Measurements from ENCODE around the gene RAB37.

The RAB37 gene

DNA sequence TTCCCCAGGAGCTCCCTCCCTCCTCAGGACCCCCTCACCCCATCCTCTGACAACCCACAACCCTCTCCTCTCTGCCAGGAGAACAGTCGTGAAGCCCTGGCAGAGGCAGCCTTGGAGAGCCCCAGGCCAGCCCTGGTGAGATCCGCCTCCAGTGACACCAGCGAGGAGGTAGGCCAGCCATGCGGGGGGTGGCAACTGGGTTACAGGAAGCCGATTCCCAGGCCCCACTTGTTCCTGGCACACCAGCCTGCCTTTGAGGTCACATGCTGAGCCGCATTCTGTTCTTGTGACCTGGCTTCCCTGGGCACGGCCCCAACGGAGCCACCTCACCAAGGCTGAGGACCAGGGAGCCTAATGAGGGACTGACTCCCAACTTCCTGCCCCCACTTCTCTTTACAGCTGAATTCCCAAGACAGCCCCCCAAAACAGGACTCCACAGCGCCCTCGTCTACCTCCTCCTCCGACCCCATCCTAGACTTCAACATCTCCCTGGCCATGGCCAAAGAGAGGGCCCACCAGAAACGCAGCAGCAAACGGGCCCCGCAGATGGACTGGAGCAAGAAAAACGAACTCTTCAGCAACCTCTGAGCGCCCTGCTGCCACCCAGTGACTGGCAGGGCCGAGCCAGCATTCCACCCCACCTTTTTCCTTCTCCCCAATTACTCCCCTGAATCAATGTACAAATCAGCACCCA, 31.2 kb downstream of the RAB37 start:
- Histone ChIP-seq H3K4me1 (peaks cover 4% of the 10 kb centered on the region; the same call in 1 of the 2 replicates), H3K4me3 (ENCODE audit: low read depth, low read length) (no peak overlapping the region), H3K36me3 (peaks cover 24% of the 10 kb centered on the region), H3K9me3 (no peaks in the 10 kb centered on the region), H3K27me3 (no peaks in the 10 kb centered on the region)
- TF ChIP-seq, protein P1, sequence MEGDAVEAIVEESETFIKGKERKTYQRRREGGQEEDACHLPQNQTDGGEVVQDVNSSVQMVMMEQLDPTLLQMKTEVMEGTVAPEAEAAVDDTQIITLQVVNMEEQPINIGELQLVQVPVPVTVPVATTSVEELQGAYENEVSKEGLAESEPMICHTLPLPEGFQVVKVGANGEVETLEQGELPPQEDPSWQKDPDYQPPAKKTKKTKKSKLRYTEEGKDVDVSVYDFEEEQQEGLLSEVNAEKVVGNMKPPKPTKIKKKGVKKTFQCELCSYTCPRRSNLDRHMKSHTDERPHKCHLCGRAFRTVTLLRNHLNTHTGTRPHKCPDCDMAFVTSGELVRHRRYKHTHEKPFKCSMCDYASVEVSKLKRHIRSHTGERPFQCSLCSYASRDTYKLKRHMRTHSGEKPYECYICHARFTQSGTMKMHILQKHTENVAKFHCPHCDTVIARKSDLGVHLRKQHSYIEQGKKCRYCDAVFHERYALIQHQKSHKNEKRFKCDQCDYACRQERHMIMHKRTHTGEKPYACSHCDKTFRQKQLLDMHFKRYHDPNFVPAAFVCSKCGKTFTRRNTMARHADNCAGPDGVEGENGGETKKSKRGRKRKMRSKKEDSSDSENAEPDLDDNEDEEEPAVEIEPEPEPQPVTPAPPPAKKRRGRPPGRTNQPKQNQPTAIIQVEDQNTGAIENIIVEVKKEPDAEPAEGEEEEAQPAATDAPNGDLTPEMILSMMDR (IDR thresholded peaks at IDR 0.05; ENCODE audit: low read depth, low read length), result no peak
- no peak for DNase-seq

DNA sequence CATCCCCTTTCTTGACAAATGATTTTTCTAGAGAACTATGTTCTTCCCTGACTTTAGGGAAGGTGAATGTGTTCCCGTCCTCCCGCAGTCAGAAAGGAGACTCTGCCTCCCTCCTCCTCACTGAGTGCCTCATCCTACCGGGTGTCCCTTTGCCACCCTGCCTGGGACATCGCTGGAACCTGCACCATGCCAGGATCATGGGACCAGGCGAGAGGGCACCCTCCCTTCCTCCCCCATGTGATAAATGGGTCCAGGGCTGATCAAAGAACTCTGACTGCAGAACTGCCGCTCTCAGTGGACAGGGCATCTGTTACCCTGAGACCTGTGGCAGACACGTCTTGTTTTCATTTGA, 31.7 kb downstream of the RAB37 start:
- Histone ChIP-seq H3K4me1 (peaks cover 4% of the 10 kb centered on the region; the same call in 1 of the 2 replicates), H3K36me3 (peaks cover 29% of the 10 kb centered on the region), H3K4me3 (ENCODE audit: low read depth, low read length) (no peak overlapping the region), H3K27me3 (no peaks in the 10 kb centered on the region), H3K9me3 (no peaks in the 10 kb centered on the region)
- TF ChIP-seq, protein P1 (IDR thresholded peaks at IDR 0.05; ENCODE audit: low read depth, low read length), result no peak
- DNase-seq, result no peak

DNA sequence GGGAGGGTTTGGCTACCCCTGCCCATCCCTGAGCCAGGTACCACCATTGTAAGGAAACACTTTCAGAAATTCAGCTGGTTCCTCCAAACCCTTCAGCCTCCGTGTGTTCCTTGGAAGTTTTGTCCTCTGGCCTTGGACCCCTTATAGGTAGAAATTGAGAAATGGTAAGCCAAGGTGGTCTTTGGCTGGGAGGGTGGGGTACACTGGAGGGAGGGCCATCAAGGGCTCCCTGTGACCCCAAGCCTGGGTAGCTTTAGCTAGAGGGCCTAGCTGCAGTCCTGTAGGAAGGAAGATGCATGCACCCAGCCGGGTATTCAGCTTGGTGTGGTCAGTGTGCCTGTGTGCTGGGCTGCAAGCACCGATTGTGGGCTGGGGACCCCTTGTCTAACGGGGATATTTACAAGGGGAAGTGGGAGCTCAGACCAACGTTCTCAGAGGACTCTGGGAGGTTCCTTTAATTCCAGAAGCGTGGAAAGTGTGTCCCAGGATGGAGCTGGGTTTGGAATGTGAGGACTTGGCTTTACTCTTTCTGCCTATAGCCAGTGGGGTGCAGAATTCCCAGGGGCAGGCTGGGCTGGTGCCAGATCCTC, 32.3 kb downstream of the RAB37 start:
- Histone ChIP-seq H3K36me3 (peaks cover 29% of the 10 kb centered on the region), H3K9me3 (no peaks in the 10 kb centered on the region), H3K4me1 (peaks cover 4% of the 10 kb centered on the region; the same call in 1 of the 2 replicates), H3K27me3 (no peaks in the 10 kb centered on the region), H3K4me3 (ENCODE audit: low read depth, low read length) (no peak overlapping the region)
- no peak for DNase-seq
- TF ChIP-seq, protein P1 (IDR thresholded peaks at IDR 0.05; ENCODE audit: low read depth, low read length), result no peak

DNA sequence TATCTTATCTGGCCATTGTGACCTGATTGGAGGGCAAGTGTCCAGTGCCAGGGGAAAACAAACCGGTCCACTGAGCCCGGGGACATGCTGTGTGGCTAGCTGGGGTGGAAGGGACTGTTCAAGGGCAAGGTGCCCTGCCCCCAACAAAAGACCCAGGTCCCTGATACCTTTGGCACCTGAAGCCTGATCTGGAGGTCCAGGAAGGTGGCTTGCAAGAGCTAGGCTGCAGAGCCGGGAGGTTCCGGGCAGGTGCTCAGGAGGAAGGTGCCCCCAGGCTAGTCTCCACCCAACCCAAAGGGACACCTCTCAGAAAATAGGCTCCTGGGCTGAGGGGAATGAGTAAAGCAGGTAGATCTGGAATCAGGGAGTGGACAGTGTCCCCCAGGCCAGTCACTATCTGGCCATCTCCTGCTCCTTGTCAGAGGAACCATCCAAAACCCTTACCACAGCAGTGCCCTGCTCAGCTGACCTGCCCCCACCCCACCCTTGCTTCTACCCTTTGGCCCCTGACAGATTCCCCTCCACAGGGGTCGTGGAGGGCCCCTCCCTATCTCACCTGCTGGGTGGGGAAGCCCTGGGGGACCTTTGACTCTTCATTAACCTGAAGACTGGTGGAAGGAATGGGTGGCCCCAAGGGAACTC, 32.9 kb downstream of the RAB37 start:
- TF ChIP-seq, protein P1 (IDR thresholded peaks at IDR 0.05; ENCODE audit: low read depth, low read length), result no peak
- peaks cover 29% of the 10 kb centered on the region for H3K36me3 ChIP-seq
- DNase-seq, result no peak
- peaks cover 4% of the 10 kb centered on the region; the same call in 1 of the 2 replicates for H3K4me1 ChIP-seq
- no peaks in the 10 kb centered on the region for H3K9me3 ChIP-seq
- no peak overlapping the region for H3K4me3 ChIP-seq (ENCODE audit: low read depth, low read length)
- no peaks in the 10 kb centered on the region for H3K27me3 ChIP-seq

DNA sequence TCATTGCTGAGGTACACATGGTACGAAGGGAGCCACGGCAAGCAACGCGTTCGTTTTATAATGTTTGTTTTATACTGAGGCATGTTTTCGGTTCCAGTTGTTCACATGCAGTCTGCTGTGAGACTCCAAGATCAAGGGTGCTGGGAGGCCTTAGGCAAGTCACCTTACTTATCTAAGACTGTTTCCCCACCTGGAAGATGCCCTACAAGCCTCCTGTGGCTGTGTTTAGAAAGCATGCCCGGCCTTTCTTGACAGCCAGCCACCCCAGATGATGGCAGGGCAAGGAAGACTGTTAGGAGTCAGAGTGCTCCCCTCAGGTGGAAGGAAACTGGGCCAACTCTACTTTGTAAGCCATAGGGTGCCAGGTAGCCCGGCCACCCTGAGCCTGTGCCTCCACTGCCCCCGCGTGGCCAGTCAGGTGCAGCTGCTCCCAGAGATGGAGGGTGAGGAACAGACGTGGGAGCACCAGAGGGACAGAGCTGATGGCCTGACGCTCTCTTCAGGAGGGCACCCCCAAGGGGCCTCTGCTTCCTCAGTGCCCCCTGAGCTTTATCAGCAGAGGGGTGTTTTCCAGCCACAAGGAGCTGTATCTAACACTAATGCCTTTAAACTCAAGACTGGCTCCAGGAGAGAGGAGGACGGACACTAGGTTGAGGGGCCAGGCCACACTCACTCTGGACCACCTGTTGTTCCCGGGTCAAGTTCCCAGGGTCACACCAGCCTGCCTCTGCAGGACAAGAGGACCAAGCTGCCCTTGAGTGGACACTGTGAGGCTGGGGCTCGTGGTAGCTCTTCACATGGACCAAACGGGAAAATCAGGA, 33.7 kb downstream of the RAB37 start:
- H3K27me3 ChIP-seq, result no peaks in the 10 kb centered on the region
- no peak overlapping the region for H3K4me3 ChIP-seq (ENCODE audit: low read depth, low read length)
- TF ChIP-seq, protein P1 (IDR thresholded peaks at IDR 0.05; ENCODE audit: low read depth, low read length), result peak; percentile 93
- DNase-seq, result peak; percentile 79
- no peaks in the 10 kb centered on the region for H3K9me3 ChIP-seq
- H3K4me1 ChIP-seq, result peaks cover 4% of the 10 kb centered on the region; the same call in 1 of the 2 replicates
- H3K36me3 ChIP-seq, result peaks cover 29% of the 10 kb centered on the region

All from BE2C (cell line).